Measurements from ENCODE around the gene TUBGCP3.
"Not testable (repeated sequence)": the region's sequence is repeated elsewhere in the genome, so short reads cannot be mapped to it uniquely, and the experiment has no call there.

TUBGCP3 gene

GRCh38 chr13:112574834-112575613, 12.9 kb downstream of the TUBGCP3 start:
- DNase-seq: no peak

- no peak for DNase-seq
These were observed 13.5 kb downstream of the TUBGCP3 start for GRCh38 chr13:112574416-112574815.

- DNase-seq: no peak
These were observed 14.2 kb downstream of the TUBGCP3 start for GRCh38 chr13:112573710-112574109.

- DNase-seq: no peak
These were observed 15.6 kb downstream of the TUBGCP3 start for GRCh38 chr13:112572366-112572765.

- DNase-seq: no peak
These were observed 18.1 kb downstream of the TUBGCP3 start for GRCh38 chr13:112569821-112570220.

- no peak for DNase-seq
These were observed 20.6 kb downstream of the TUBGCP3 start for GRCh38 chr13:112567161-112567862.

GRCh38 chr13:112562786-112563383, 25.1 kb downstream of the TUBGCP3 start:
- DNase-seq: no peak

GRCh38 chr13:112562254-112562653, 25.7 kb downstream of the TUBGCP3 start:
- DNase-seq: no peak

- DNase-seq: no peak
These were observed 26.5 kb downstream of the TUBGCP3 start for GRCh38 chr13:112561478-112561877.

GRCh38 chr13:112558696-112559418, 29.1 kb downstream of the TUBGCP3 start:
- DNase-seq: no peak

- DNase-seq: no peak
These were observed 31.4 kb downstream of the TUBGCP3 start for GRCh38 chr13:112556600-112556999.

GRCh38 chr13:112554214-112554850, 33.6 kb downstream of the TUBGCP3 start:
- no peak for DNase-seq

- DNase-seq: not testable (repeated sequence)
These were observed 39.0 kb downstream of the TUBGCP3 start for GRCh38 chr13:112548975-112549374.

GRCh38 chr13:112545856-112546255, 42.1 kb downstream of the TUBGCP3 start:
- DNase-seq: no peak

GRCh38 chr13:112532837-112533745, 54.9 kb downstream of the TUBGCP3 start:
- no peak for DNase-seq

GRCh38 chr13:112531263-112531794, 56.6 kb downstream of the TUBGCP3 start:
- DNase-seq: no peak

GRCh38 chr13:112530861-112531260, 57.1 kb downstream of the TUBGCP3 start:
- DNase-seq: no peak

- no peak for DNase-seq
These were observed 58.7 kb downstream of the TUBGCP3 start for GRCh38 chr13:112529216-112529615.

- no peak for DNase-seq
These were observed 61.7 kb downstream of the TUBGCP3 start for GRCh38 chr13:112526146-112526853.

- DNase-seq: no peak
These were observed 62.5 kb downstream of the TUBGCP3 start for GRCh38 chr13:112525356-112525945.
